Calu3 (cell line): ENCODE data around the gene CUBN. TPM values are rescaled to one million over a fixed set of nuclear protein-coding genes. Genes with fewer than 3 reads are reported as not detected.

Source experiments
- BruUV-seq: library from RNA; stranded (reverse); fragments of 400-500 nt; replicated peaks from 2 replicates; lab custom pipeline; 2021; lab: Mats Ljungman, UMichigan
- CTCF ChIA-PET: fragments of 300-600 bp; sonication (Branson Sonifier 250); formaldehyde crosslinking; loops from one replicate; lab custom pipeline; 2022; ENCODE audit warnings: antibody characterized with exemption; lab: Charles Lee
- DNase-seq: peaks from one replicate; pipeline ENCODE4 v3.0.0; 2022
- H3K27ac Mint-ChIP-seq: one replicate; pipeline ENCODE4 v1.8.0; 2022; ENCODE audit warnings: mixed read lengths; ENCODE audit not compliant: unreplicated experiment
- H3K27me3 Mint-ChIP-seq: one replicate; pipeline ENCODE4 v1.8.0; 2022; ENCODE audit warnings: mixed read lengths; ENCODE audit not compliant: unreplicated experiment
- H3K36me3 Mint-ChIP-seq: one replicate; pipeline ENCODE4 v1.8.0; 2022; ENCODE audit warnings: mild to moderate bottlenecking, moderate library complexity, mixed read lengths; ENCODE audit not compliant: insufficient read depth, unreplicated experiment
- H3K4me1 Mint-ChIP-seq: one replicate; pipeline ENCODE4 v1.8.0; 2022; ENCODE audit warnings: mild to moderate bottlenecking, low read depth, mixed read lengths; ENCODE audit not compliant: unreplicated experiment
- H3K4me3 Mint-ChIP-seq: one replicate; pipeline ENCODE4 v1.8.0; 2022; ENCODE audit warnings: mild to moderate bottlenecking, low read depth, moderate library complexity, mixed read lengths; ENCODE audit not compliant: unreplicated experiment
- H3K9me3 Mint-ChIP-seq: one replicate; pipeline ENCODE4 v1.8.0; 2022; ENCODE audit warnings: low read depth, mixed read lengths; ENCODE audit not compliant: unreplicated experiment
- intact Hi-C: fragments of 100-400 bp; cut with micrococcal nuclease; formaldehyde crosslinking; loops from one replicate; pipeline ENCODE4 v1.10.0; 2022; ENCODE audit not compliant: unreplicated experiment
- total RNA-seq: library from RNA; stranded (reverse); gene quantifications from 2 replicates; pipeline ENCODE4 v1.2.3, GENCODE V29; 2022
- TF ChIP-seq, protein P1 (sequence below): fragments of 200-600 bp; IDR thresholded peaks from one replicate; pipeline ENCODE4 v1.8.0; 2022; ENCODE audit warnings: antibody characterized with exemption; ENCODE audit not compliant: unreplicated experiment

The CUBN gene
- total RNA-seq, 1 experiment from 2014 or later, result 0.92 TPM

DNA sequence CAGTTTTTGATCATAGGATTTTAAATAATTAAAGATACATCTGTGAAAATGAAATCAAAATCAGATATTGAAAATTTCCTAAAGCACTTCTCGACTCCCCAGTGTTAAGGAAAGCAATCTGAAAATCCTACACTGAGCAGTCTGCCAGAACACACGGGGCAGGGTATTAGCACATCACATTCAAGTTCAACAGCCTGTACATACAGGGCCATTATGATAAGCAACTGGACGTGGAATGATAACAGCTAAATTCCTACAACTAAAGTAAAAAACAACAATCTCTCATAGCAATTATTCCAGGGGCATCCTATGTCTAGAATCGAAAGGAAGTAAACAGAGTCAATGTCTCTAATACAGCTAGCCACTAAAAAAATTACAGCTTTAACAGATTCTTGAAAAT lies 40.2 kb upstream of the CUBN start:
- CTCF ChIA-PET, result no interaction called here
- TF ChIP-seq, protein P1, sequence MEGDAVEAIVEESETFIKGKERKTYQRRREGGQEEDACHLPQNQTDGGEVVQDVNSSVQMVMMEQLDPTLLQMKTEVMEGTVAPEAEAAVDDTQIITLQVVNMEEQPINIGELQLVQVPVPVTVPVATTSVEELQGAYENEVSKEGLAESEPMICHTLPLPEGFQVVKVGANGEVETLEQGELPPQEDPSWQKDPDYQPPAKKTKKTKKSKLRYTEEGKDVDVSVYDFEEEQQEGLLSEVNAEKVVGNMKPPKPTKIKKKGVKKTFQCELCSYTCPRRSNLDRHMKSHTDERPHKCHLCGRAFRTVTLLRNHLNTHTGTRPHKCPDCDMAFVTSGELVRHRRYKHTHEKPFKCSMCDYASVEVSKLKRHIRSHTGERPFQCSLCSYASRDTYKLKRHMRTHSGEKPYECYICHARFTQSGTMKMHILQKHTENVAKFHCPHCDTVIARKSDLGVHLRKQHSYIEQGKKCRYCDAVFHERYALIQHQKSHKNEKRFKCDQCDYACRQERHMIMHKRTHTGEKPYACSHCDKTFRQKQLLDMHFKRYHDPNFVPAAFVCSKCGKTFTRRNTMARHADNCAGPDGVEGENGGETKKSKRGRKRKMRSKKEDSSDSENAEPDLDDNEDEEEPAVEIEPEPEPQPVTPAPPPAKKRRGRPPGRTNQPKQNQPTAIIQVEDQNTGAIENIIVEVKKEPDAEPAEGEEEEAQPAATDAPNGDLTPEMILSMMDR, result no peak
- Mint-ChIP-seq H3K36me3 (no peaks in the 10 kb centered on the region), H3K27ac (no peak overlapping the region), H3K4me3 (no peak overlapping the region), H3K9me3 (no peaks in the 10 kb centered on the region), H3K27me3 (no peaks in the 10 kb centered on the region), H3K4me1 (no peaks in the 10 kb centered on the region)
- intact Hi-C loops, result no loop called here
- DNase-seq, result no peak
- no TSS peak for BruUV-seq

DNA sequence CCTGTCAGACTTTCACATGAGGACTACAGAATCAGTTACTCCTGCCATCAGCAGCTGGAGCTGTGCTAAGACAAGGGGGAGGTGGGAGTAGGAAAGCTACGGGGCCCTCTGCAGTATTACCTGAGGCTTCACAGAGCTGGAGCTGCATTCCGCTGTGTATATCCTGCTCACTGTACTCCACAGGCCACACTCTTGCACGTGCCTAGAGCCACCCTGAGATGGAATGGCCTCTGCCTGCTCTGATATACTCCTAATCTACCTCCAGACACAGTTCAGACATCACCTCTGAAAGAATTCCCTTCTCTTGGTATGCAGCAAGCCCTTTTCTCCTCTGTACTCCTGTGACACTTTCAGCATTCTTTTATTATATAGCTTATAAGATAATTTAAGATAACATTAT lies 37.1 kb upstream of the CUBN start:
- no peak for DNase-seq
- TF ChIP-seq, protein P1, result no peak
- Mint-ChIP-seq H3K36me3 (no peaks in the 10 kb centered on the region), H3K4me3 (no peak overlapping the region), H3K27me3 (no peaks in the 10 kb centered on the region), H3K27ac (no peak overlapping the region), H3K4me1 (no peaks in the 10 kb centered on the region), H3K9me3 (no peaks in the 10 kb centered on the region)
- no TSS peak for BruUV-seq
- CTCF ChIA-PET, result no interaction called here
- intact Hi-C loops, result no loop called here

DNA sequence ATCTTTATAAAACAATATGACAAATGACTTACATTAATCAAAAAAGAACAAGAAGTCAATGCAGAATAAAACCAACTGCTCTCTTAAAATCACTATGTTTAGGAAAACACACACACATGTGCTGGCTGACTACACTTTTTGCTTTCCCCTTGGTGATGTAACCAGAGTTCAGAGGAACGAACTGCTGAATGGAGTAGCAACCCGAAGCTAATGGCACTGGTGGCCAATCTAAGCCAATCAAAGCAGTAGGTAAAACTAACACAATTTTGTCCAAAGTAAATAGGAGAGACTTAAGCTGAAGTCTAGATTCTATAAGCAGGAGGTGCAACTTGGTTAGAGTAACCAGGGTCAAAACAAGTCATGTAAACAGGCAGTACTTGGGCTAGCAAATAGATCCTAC lies 33.2 kb upstream of the CUBN start:
- no peak overlapping the region for H3K4me3 Mint-ChIP-seq

DNA sequence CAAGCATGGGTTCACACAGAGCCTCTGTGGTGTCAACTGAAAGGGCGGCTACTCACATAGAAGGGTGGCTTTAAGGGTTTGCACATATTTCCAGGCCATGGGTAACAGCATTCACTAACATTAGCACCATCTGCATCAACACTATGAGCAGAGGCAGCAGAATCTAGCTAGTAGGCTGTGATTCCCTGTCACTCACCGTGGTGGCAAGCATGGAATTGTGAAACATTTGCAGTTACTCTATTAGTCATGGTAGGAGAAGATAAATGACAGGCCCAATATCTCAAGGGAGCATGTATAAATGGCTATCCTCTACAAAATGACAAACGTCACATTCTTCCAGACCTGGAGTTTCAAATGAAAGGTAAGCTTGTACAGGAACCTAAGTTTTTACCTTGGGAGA lies 32.2 kb upstream of the CUBN start:
- DNase-seq, result no peak
- intact Hi-C loops, result no loop called here
- no peaks in the 10 kb centered on the region for H3K27me3 Mint-ChIP-seq
- no TSS peak for BruUV-seq
- H3K4me1 Mint-ChIP-seq, result no peaks in the 10 kb centered on the region
- no peak overlapping the region for H3K4me3 Mint-ChIP-seq
- H3K27ac Mint-ChIP-seq, result no peak overlapping the region
- CTCF ChIA-PET, result interaction anchor here (0.7 kb wide), 1 partner anchor 30 kb away, joined by 3 read pairs; no protein-coding TSS in a partner anchor
- no peaks in the 10 kb centered on the region for H3K36me3 Mint-ChIP-seq
- TF ChIP-seq, protein P1, result no peak
- H3K9me3 Mint-ChIP-seq, result no peaks in the 10 kb centered on the region

More for the DNA sequence above, 33.2 kb upstream of the CUBN start:
- TF ChIP-seq, protein P1, result no peak
- Mint-ChIP-seq H3K27ac (no peak overlapping the region), H3K36me3 (no peaks in the 10 kb centered on the region), H3K4me1 (no peaks in the 10 kb centered on the region), H3K27me3 (no peaks in the 10 kb centered on the region), H3K9me3 (no peaks in the 10 kb centered on the region)
- intact Hi-C loops, result no loop called here
- BruUV-seq, result no TSS peak
- no peak for DNase-seq
- CTCF ChIA-PET, result no interaction called here
